Esophagus muscularis mucosa (tissue), 4 donors: ENCODE data around the gene SPI1.

Experiments used
- EP300 ChIP-seq: sonication (generic); formaldehyde crosslinking; IDR thresholded peaks from one replicate; pipeline ENCODE4 v1.6.1; 2017; ENCODE audit warnings: antibody characterized with exemption
- POLR2A ChIP-seq: fragments of 450-650 bp; IDR thresholded peaks from one replicate; pipeline ENCODE4 v1.6.1; 2017; ENCODE audit warnings: antibody characterized with exemption, moderate library complexity, mild to moderate bottlenecking, low read depth
- POLR2AphosphoS5 ChIP-seq, 2 donors: sonication (generic); formaldehyde crosslinking; IDR thresholded peaks; one replicate each; pipeline ENCODE4 v1.6.1; 2017; ENCODE audit warnings: antibody characterized with exemption in 2 of 2
- TF ChIP-seq, protein P1 (sequence below), 3 experiments: fragments of 200-600 bp in 2 of 3; fragments of 450-650 bp in 1 of 3; sonication (generic) in 2 of 3; IDR thresholded peaks; one replicate each; pipeline ENCODE4 v1.5.1; 2017 to 2019; ENCODE audit warnings: antibody characterized with exemption in 3 of 3, mild to moderate bottlenecking in 2 of 3, moderate library complexity in 1 of 3

DNA sequence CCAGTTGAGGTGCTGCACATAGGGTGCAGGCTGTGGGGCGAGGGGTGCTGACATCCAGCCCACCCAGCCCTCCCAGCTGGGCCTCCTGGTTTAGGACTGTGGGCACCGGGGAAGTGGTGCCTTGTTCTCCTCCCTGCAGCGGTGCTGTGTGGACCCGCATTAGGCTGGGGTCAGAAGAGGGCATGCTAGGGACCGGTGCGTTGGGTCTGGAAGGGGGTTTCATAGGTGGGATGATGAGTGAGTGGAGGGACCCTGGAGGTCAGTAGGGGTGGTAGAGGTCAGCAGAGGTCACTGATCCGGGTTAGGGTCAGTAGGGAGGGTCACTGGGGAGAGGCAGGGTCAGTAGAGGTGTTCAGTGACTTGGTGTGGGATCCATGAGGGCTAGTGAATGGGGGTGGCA lies 19.2 kb downstream of the SPI1 start:
- TF ChIP-seq, protein P1, sequence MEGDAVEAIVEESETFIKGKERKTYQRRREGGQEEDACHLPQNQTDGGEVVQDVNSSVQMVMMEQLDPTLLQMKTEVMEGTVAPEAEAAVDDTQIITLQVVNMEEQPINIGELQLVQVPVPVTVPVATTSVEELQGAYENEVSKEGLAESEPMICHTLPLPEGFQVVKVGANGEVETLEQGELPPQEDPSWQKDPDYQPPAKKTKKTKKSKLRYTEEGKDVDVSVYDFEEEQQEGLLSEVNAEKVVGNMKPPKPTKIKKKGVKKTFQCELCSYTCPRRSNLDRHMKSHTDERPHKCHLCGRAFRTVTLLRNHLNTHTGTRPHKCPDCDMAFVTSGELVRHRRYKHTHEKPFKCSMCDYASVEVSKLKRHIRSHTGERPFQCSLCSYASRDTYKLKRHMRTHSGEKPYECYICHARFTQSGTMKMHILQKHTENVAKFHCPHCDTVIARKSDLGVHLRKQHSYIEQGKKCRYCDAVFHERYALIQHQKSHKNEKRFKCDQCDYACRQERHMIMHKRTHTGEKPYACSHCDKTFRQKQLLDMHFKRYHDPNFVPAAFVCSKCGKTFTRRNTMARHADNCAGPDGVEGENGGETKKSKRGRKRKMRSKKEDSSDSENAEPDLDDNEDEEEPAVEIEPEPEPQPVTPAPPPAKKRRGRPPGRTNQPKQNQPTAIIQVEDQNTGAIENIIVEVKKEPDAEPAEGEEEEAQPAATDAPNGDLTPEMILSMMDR (IDR thresholded peaks at IDR 0.05): no peak
- TF ChIP-seq POLR2AphosphoS5 (IDR thresholded peaks at IDR 0.05): no peak
- no peak for TF ChIP-seq POLR2A
- no peak for TF ChIP-seq EP300
